Endodermal cell (in vitro differentiated cells): Measurements from ENCODE around the gene GNPDA1. TPM values are rescaled to one million over a fixed set of nuclear protein-coding genes. Genes with fewer than 3 reads are reported as not detected.
"Not testable (repeated sequence)": the region's sequence is repeated elsewhere in the genome, so short reads cannot be mapped to it uniquely, and the experiment has no call there.

Experiments used
- DNase-seq: peaks from one replicate; pipeline ENCODE4 v3.0.0-alpha.2; 2017
- H3K27ac ChIP-seq: 2 replicates; pipeline ENCODE4 v1.5.1; 2013; ENCODE audit warnings: mild to moderate bottlenecking, low read depth, low read length, moderate library complexity
- H3K27me3 ChIP-seq: 2 replicates; pipeline ENCODE4 v1.6.1; 2013; ENCODE audit warnings: mild to moderate bottlenecking, low read length, moderate library complexity; ENCODE audit not compliant: insufficient read depth, control insufficient read depth, poor library complexity, severe bottlenecking
- H3K36me3 ChIP-seq: 2 replicates; pipeline ENCODE4 v1.7.0; 2013; ENCODE audit warnings: mild to moderate bottlenecking, low read length, moderate library complexity; ENCODE audit not compliant: control insufficient read depth, insufficient read depth
- H3K4me1 ChIP-seq: one replicate; pipeline ENCODE4 v1.7.0; 2013; ENCODE audit warnings: low read length; ENCODE audit not compliant: control insufficient read depth, insufficient read depth
- H3K4me3 ChIP-seq: 2 replicates; pipeline ENCODE4 v1.5.1; 2013; ENCODE audit warnings: mild to moderate bottlenecking, low read length, moderate library complexity
- H3K9ac ChIP-seq: 2 replicates; pipeline ENCODE4 v1.6.1; 2013; ENCODE audit warnings: mild to moderate bottlenecking, low read length, moderate library complexity; ENCODE audit not compliant: poor library complexity, severe bottlenecking; ENCODE audit errors: extremely low read depth
- H3K9me3 ChIP-seq: 2 replicates; pipeline ENCODE4 v1.6.1; 2013; ENCODE audit warnings: mild to moderate bottlenecking, low read length, moderate library complexity; ENCODE audit not compliant: control insufficient read depth
- H3K27ac Mint-ChIP-seq: 2 replicates; pipeline ENCODE4 v1.8.0; 2020; ENCODE audit warnings: mixed read lengths
- H3K27me3 Mint-ChIP-seq: 2 replicates; pipeline ENCODE4 v1.8.0; 2021; ENCODE audit warnings: mild to moderate bottlenecking, mixed read lengths; ENCODE audit not compliant: insufficient read depth
- H3K36me3 Mint-ChIP-seq: 2 replicates; pipeline ENCODE4 v1.8.0; 2020; ENCODE audit warnings: low read depth, mixed read lengths
- H3K4me1 Mint-ChIP-seq: 2 replicates; pipeline ENCODE4 v1.8.0; 2020; ENCODE audit warnings: mixed read lengths
- H3K4me3 Mint-ChIP-seq: 2 replicates; pipeline ENCODE4 v1.8.0; 2020; ENCODE audit warnings: mild to moderate bottlenecking, moderate library complexity, mixed read lengths
- H3K9me3 Mint-ChIP-seq: 2 replicates; pipeline ENCODE4 v1.8.0; 2020; ENCODE audit warnings: mild to moderate bottlenecking, mixed read lengths
- WGBS, 2 experiments: methylation state at CpG; one replicate each; pipeline versions ENCODE4 v1.1.5 to v1.1.7; 2013; ENCODE audit warnings: missing lambda C conversion rate in 2 of 2, mixed read lengths in 1 of 2; ENCODE audit not compliant: insufficient coverage in 1 of 2, insufficient read length in 1 of 2; 5-methylcytosine and 5-hydroxymethylcytosine counted together
- total RNA-seq, 2 donors: library from RNA; stranded (reverse); fragmentation: NEBNext Ultra II Directional in 1 of 2; extraction: Animal tissue kit (Norgen Biotek cat#: 25700) in 1 of 2; gene quantifications; 2 replicates in 1 of 2; 3 replicates in 1 of 2; pipeline ENCODE4 v1.2.1, GENCODE V29; 2021
- TF ChIP-seq, protein P1 (sequence below): fragments of 200-600 bp; sonication (generic); conservative IDR thresholded peaks from 2 replicates; pipeline ENCODE4 v1.5.0; 2021; ENCODE audit warnings: antibody characterized with exemption, mild to moderate bottlenecking

GNPDA1 gene
- total RNA-seq, 2 donors from 2014 or later, result 90.9 to 118 TPM

DNA sequence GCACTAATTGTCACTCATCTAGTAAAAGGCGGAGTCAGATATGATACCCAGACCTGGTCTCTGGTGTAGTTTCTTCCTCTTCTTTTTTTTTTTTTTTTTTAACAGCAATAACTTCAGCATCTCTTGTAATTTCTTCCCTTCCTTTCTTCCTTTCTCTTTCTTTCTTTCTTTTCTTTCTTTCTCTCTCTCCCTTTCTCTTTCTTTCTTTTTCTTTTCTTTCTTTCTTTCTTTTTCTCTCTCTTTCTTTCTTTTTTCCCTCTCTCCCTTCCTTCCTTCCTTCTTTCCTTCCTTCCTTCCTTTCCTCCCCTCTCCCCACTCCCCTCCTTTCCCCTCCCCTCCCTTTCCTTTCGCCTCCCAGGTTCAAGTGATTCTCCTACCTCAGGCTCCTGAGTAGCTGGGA is 25.9 kb upstream of the GNPDA1 start:
- Histone ChIP-seq H3K36me3 (no peaks in the 10 kb centered on the region), H3K4me1 (no peaks in the 10 kb centered on the region), H3K27me3 (no peaks in the 10 kb centered on the region), H3K27ac (no peak overlapping the region), H3K4me3 (no peak overlapping the region), H3K9ac (no peak overlapping the region), H3K9me3 (no peaks in the 10 kb centered on the region)
- WGBS, 2 experiments, result 94 to 100% methylated on average over 1 to 2 of the region's 2 CpGs
- Mint-ChIP-seq H3K4me3 (no peak overlapping the region), H3K9me3 (peaks cover 2% of the 10 kb centered on the region), H3K27me3 (no peaks in the 10 kb centered on the region), H3K27ac (no peak overlapping the region), H3K4me1 (peaks cover 2% of the 10 kb centered on the region), H3K36me3 (no peaks in the 10 kb centered on the region)
- no peak for DNase-seq
- TF ChIP-seq, protein P1, sequence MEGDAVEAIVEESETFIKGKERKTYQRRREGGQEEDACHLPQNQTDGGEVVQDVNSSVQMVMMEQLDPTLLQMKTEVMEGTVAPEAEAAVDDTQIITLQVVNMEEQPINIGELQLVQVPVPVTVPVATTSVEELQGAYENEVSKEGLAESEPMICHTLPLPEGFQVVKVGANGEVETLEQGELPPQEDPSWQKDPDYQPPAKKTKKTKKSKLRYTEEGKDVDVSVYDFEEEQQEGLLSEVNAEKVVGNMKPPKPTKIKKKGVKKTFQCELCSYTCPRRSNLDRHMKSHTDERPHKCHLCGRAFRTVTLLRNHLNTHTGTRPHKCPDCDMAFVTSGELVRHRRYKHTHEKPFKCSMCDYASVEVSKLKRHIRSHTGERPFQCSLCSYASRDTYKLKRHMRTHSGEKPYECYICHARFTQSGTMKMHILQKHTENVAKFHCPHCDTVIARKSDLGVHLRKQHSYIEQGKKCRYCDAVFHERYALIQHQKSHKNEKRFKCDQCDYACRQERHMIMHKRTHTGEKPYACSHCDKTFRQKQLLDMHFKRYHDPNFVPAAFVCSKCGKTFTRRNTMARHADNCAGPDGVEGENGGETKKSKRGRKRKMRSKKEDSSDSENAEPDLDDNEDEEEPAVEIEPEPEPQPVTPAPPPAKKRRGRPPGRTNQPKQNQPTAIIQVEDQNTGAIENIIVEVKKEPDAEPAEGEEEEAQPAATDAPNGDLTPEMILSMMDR, result no peak

DNA sequence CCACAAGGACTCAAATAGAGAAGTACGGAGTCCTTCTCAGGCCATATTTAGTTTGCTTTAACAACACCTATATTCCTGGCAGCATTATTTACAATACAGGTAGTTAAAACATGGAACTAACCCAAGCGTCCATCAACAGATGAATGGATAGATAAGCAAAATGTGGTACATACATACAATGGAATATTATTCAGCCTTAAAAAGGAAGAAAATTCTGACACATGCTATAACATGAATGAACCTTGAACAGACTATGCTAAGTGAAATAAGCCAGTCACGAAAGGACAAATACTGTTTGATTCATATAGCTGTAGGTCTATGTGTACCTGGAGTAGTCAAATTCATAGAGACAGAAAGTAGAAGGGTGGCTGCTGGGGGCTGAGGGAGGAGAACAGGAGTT is 24.8 kb upstream of the GNPDA1 start:
- H3K9ac ChIP-seq, H3K27me3 Mint-ChIP-seq, H3K4me1 ChIP-seq, H3K27ac ChIP-seq, H3K36me3 ChIP-seq, H3K4me3 Mint-ChIP-seq, H3K36me3 Mint-ChIP-seq, DNase-seq, H3K27me3 ChIP-seq, H3K4me1 Mint-ChIP-seq, H3K9me3 ChIP-seq, H3K27ac Mint-ChIP-seq, H3K9me3 Mint-ChIP-seq, H3K4me3 ChIP-seq: not testable (repeated sequence)
- 95 to 100% methylated on average over 2 of the region's 3 CpGs for WGBS, 2 experiments

DNA sequence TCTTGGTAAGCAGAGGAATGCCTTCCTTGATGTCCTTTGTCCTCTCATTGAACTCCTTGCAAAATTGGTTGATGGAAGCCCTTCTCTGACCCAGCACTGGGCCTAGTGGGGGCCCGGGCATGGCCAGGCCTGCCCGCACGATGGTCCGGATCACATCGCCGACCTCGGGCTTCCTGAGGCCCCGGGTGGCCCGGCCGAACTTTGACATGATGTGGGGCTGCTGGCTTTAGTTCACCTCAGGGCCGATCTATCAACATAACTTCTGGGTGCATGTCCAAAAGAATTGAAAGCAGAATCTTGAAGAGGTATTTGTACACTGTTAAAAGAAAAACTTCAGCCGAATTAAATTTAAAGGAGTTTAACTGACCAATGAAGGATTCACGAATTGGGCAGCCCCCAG is 24.1 kb upstream of the GNPDA1 start:
- H3K4me1 Mint-ChIP-seq, result peaks cover 2% of the 10 kb centered on the region
- peaks cover 2% of the 10 kb centered on the region for H3K9me3 Mint-ChIP-seq
- DNase-seq, result no peak
- H3K4me3 ChIP-seq, result no peak overlapping the region
- no peak overlapping the region for H3K27ac ChIP-seq
- WGBS, 2 experiments, result 93 to 100% methylated on average over 3 to 13 of the region's 13 CpGs
- H3K4me1 ChIP-seq, result no peaks in the 10 kb centered on the region
- no peak overlapping the region for H3K27ac Mint-ChIP-seq
- H3K27me3 Mint-ChIP-seq, result no peaks in the 10 kb centered on the region
- TF ChIP-seq, protein P1, result no peak
- no peak overlapping the region for H3K9ac ChIP-seq
- H3K4me3 Mint-ChIP-seq, result no peak overlapping the region
- H3K9me3 ChIP-seq, result no peaks in the 10 kb centered on the region
- H3K36me3 Mint-ChIP-seq, result no peaks in the 10 kb centered on the region
- no peaks in the 10 kb centered on the region for H3K36me3 ChIP-seq
- H3K27me3 ChIP-seq, result no peaks in the 10 kb centered on the region

DNA sequence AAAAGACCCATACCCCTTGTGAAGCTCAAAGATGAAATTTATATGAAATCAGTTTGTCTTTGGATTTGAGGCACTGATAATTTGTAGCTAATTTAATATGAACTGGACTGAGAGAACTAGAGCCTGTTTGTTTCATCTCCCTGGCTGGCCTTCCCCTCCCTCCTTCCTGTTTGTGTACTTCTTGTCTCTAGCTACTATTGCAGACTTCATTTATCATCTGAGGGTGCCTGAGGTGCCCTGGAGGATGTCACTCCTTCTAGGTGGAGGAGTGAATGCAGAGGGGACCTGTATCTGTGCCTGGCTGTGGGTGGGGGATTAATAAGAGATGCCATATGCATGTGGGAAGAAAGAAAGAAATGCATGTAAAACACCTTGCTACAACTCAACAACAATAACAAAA is 22.2 kb upstream of the GNPDA1 start:
- H3K27ac Mint-ChIP-seq, result no peak overlapping the region
- no peak overlapping the region for H3K4me3 Mint-ChIP-seq
- no peak overlapping the region for H3K4me3 ChIP-seq
- H3K36me3 ChIP-seq, result no peaks in the 10 kb centered on the region
- no peak overlapping the region for H3K9ac ChIP-seq
- no peak overlapping the region for H3K27ac ChIP-seq
- DNase-seq, result no peak
- H3K27me3 ChIP-seq, result no peaks in the 10 kb centered on the region
- peaks cover 2% of the 10 kb centered on the region for H3K4me1 Mint-ChIP-seq
- H3K9me3 ChIP-seq, result no peaks in the 10 kb centered on the region
- TF ChIP-seq, protein P1, result no peak
- H3K4me1 ChIP-seq, result no peaks in the 10 kb centered on the region
- H3K27me3 Mint-ChIP-seq, result no peaks in the 10 kb centered on the region
- no peaks in the 10 kb centered on the region for H3K36me3 Mint-ChIP-seq
- H3K9me3 Mint-ChIP-seq, result no peaks in the 10 kb centered on the region

DNA sequence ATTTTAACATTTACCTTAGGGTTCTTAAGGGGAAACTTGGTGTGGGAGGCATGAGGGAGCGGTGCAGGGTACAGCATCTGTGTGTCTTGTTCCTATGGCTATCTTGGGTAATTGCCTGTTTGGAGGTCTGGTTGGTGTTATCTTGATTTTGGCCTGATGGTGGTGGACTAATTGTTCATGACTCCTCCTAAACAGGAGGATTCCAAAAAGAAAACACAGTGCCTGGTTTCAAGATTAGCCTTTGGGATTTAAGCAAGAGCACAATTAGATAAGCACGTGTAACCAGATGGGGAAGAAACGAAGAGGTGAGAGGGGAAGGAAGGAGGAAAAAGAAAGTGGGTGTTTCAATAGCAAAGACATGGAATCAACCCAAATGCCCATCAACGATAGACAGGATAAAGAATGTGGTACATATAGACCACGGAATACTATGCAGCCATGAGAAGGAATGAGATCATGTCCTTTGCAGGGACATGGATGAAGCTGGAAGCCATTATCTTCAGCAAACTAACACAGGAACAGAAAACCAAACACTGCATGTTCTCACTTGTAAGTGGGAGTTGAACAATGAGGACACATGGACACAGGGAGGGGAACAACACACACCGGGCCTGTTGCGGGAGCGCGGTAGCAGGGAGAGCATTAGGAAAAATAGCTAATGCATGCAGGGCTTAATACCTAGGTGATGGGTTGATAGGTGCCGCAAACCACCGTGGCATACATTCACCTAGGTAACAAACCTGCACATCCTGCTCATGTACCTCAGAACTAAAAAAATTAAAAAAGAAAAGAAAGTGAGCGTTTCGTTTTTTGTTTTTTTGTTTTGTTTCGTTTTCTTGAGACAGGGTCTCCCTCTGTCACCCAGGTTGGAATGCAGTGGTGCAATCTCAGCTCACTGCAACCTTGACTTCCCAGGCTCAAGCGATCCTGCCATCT is 21.1 kb upstream of the GNPDA1 start:
- 93 to 94% methylated on average over 10 to 15 of the region's 15 CpGs for WGBS, 2 experiments
- H3K27me3 ChIP-seq, H3K9me3 ChIP-seq, H3K36me3 Mint-ChIP-seq, DNase-seq, H3K4me3 ChIP-seq, H3K4me1 Mint-ChIP-seq, H3K27me3 Mint-ChIP-seq, H3K36me3 ChIP-seq, H3K9me3 Mint-ChIP-seq, H3K27ac ChIP-seq, H3K4me1 ChIP-seq, H3K9ac ChIP-seq, H3K4me3 Mint-ChIP-seq, H3K27ac Mint-ChIP-seq: not testable (repeated sequence)
